Natural killer cell (primary cell): ENCODE measurements around the gene FSTL4. TPM values are rescaled to one million over a fixed set of nuclear protein-coding genes. Genes with fewer than 3 reads are reported as not detected.

ENCODE experiments used
- ATAC-seq, 3 donors: fragments of 150-1000 bp in 2 of 3; fragments of 200-7000 bp in 1 of 3; cut with Tn5 transposase; 1 replicate in 1 of 3; 2 replicates in 2 of 3; pipeline ENCODE4 v1.10.0; 2021; ENCODE audit warnings: mild to moderate bottlenecking in 2 of 3, moderate library complexity in 2 of 3
- DNase-seq, 2 donors: peaks; one replicate each; pipeline versions ENCODE4 v3.0.0 to v3.0.0-alpha.2; 2013 to 2021; ENCODE audit warnings: mixed read lengths in 1 of 2
- H3K27ac ChIP-seq: one replicate; pipeline ENCODE4 v1.5.1; 2013; ENCODE audit warnings: mild to moderate bottlenecking, low read length
- H3K27me3 ChIP-seq: one replicate; pipeline ENCODE4 v1.6.1; 2013; ENCODE audit warnings: low read length; ENCODE audit not compliant: control insufficient read depth, insufficient read depth
- H3K36me3 ChIP-seq: one replicate; pipeline ENCODE4 v1.6.1; 2013; ENCODE audit warnings: low read length; ENCODE audit not compliant: control insufficient read depth, insufficient read depth
- H3K4me1 ChIP-seq: one replicate; pipeline ENCODE4 v1.6.1; 2013; ENCODE audit warnings: low read length; ENCODE audit not compliant: control insufficient read depth, insufficient read depth
- H3K4me3 ChIP-seq: one replicate; pipeline ENCODE4 v1.5.1; 2013; ENCODE audit warnings: low read length
- H3K9me3 ChIP-seq: one replicate; pipeline ENCODE4 v1.6.1; 2013; ENCODE audit warnings: low read length; ENCODE audit not compliant: control insufficient read depth, insufficient read depth
- H3K27ac Mint-ChIP-seq, 2 donors: one replicate each; pipeline ENCODE4 v1.8.0; 2022; ENCODE audit warnings: mild to moderate bottlenecking in 2 of 2, mixed read lengths in 2 of 2, moderate library complexity in 1 of 2
- H3K27me3 Mint-ChIP-seq, 2 donors: one replicate each; pipeline ENCODE4 v1.8.0; 2022; ENCODE audit warnings: low read depth in 2 of 2, mixed read lengths in 2 of 2
- H3K36me3 Mint-ChIP-seq: one replicate; pipeline ENCODE4 v1.8.0; 2022; ENCODE audit warnings: mixed read lengths
- H3K4me1 Mint-ChIP-seq, 2 donors: one replicate each; pipeline ENCODE4 v1.8.0; 2022; ENCODE audit warnings: mixed read lengths in 2 of 2
- H3K4me3 Mint-ChIP-seq: one replicate; pipeline ENCODE4 v1.8.0; 2022; ENCODE audit warnings: mild to moderate bottlenecking, moderate library complexity, mixed read lengths
- H3K9me3 Mint-ChIP-seq, 2 donors: one replicate each; pipeline ENCODE4 v1.8.0; 2022; ENCODE audit warnings: mixed read lengths in 2 of 2
- CTCF ChIP-seq: fragments of 200-600 bp; IDR thresholded peaks from one replicate; pipeline ENCODE4 v1.8.0; 2022; ENCODE audit warnings: antibody characterized with exemption
- WGBS: methylation state at CpG from one replicate; pipeline ENCODE4 v1.1.7; 2013; ENCODE audit warnings: missing lambda C conversion rate; ENCODE audit not compliant: insufficient coverage; 5-methylcytosine and 5-hydroxymethylcytosine counted together
- intact Hi-C: fragments of 100-400 bp; cut with micrococcal nuclease; formaldehyde crosslinking; loops from one replicate; pipeline ENCODE4 v1.14.2; 2022
- total RNA-seq, 4 donors: library from RNA; stranded (reverse); fragments of 120-200 nt in 1 of 4; gene quantifications; one replicate each; pipeline versions ENCODE4 v1.2.3 to v1.2.4, GENCODE V29; 2013 to 2022

The FSTL4 gene
- total RNA-seq, 3 donors from 2014 or later (not counting 1 experiment from before 2014, with no cell fraction given), result 0.11 to 0.75 (median 0.55) TPM

- H3K27ac Mint-ChIP-seq, result no peak overlapping the region
- TF ChIP-seq CTCF, result no peak
- DNase-seq (no peak), ATAC-seq (no peak)
- no peaks in the 10 kb centered on the region for H3K9me3 ChIP-seq
- no peak overlapping the region for H3K4me3 ChIP-seq
- no peaks in the 10 kb centered on the region for H3K4me1 Mint-ChIP-seq
- no peak overlapping the region for H3K4me3 Mint-ChIP-seq
- no peaks in the 10 kb centered on the region for H3K4me1 ChIP-seq
- no peaks in the 10 kb centered on the region for H3K27me3 Mint-ChIP-seq
- WGBS, result 95% methylated on average over 3 of the region's 3 CpGs
- H3K36me3 ChIP-seq, result no peaks in the 10 kb centered on the region
- intact Hi-C loops, result no loop called here
- H3K27me3 ChIP-seq, result no peaks in the 10 kb centered on the region
- H3K9me3 Mint-ChIP-seq, result no peaks in the 10 kb centered on the region
- no peak overlapping the region for H3K27ac ChIP-seq
- no peaks in the 10 kb centered on the region for H3K36me3 Mint-ChIP-seq
Measured at GRCh38 chr5:133295520-133295919, 316.8 kb downstream of the FSTL4 start.

GRCh38 chr5:133294380-133294779 lies 318.0 kb downstream of the FSTL4 start:
- Mint-ChIP-seq H3K4me3 (no peak overlapping the region), H3K36me3 (no peaks in the 10 kb centered on the region), H3K27me3 (no peaks in the 10 kb centered on the region), H3K4me1 (no peaks in the 10 kb centered on the region), H3K9me3 (no peaks in the 10 kb centered on the region), H3K27ac (no peak overlapping the region)
- Histone ChIP-seq H3K27ac (no peak overlapping the region), H3K4me1 (no peaks in the 10 kb centered on the region), H3K27me3 (no peaks in the 10 kb centered on the region), H3K36me3 (no peaks in the 10 kb centered on the region), H3K9me3 (no peaks in the 10 kb centered on the region), H3K4me3 (no peak overlapping the region)
- DNase-seq, result no peak
- WGBS, result 66% methylated on average over 3 of the region's 3 CpGs
- intact Hi-C loops, result no loop called here
- TF ChIP-seq CTCF, result no peak
- no peak for ATAC-seq

GRCh38 chr5:133293960-133294359 lies 318.4 kb downstream of the FSTL4 start:
- H3K27ac ChIP-seq, result no peak overlapping the region
- ATAC-seq (no peak), DNase-seq (no peak)
- no peaks in the 10 kb centered on the region for H3K9me3 ChIP-seq
- Mint-ChIP-seq H3K27ac (no peak overlapping the region), H3K4me3 (no peak overlapping the region), H3K36me3 (no peaks in the 10 kb centered on the region), H3K27me3 (no peaks in the 10 kb centered on the region), H3K4me1 (no peaks in the 10 kb centered on the region), H3K9me3 (no peaks in the 10 kb centered on the region)
- H3K36me3 ChIP-seq, result no peaks in the 10 kb centered on the region
- H3K4me1 ChIP-seq, result no peaks in the 10 kb centered on the region
- H3K27me3 ChIP-seq, result no peaks in the 10 kb centered on the region
- TF ChIP-seq CTCF, result no peak
- intact Hi-C loops, result no loop called here
- H3K4me3 ChIP-seq, result no peak overlapping the region
- 80% methylated on average over 7 of the region's 7 CpGs for WGBS

- Histone ChIP-seq H3K27me3 (no peaks in the 10 kb centered on the region), H3K9me3 (no peaks in the 10 kb centered on the region), H3K36me3 (no peaks in the 10 kb centered on the region), H3K27ac (no peak overlapping the region), H3K4me1 (no peaks in the 10 kb centered on the region), H3K4me3 (no peak overlapping the region)
- no peak for ATAC-seq
- Mint-ChIP-seq H3K27ac (no peak overlapping the region), H3K4me3 (no peak overlapping the region), H3K36me3 (no peaks in the 10 kb centered on the region), H3K4me1 (no peaks in the 10 kb centered on the region), H3K9me3 (no peaks in the 10 kb centered on the region), H3K27me3 (no peaks in the 10 kb centered on the region)
- 58% methylated on average over 2 of the region's 2 CpGs for WGBS
- TF ChIP-seq CTCF, result no peak
- intact Hi-C loops, result no loop called here
- DNase-seq, result no peak
Measured at GRCh38 chr5:133292300-133292699, 320.0 kb downstream of the FSTL4 start.
